OCI-LY1 (cell line): ENCODE data around the gene B4GALT5.

Source experiments
- EZH2 ChIP-seq: fragments of 200-600 bp; sonication (generic), shearing (Covaris generic); IDR thresholded peaks from 2 replicates; pipeline ENCODE4 v1.8.0; 2017; ENCODE audit warnings: borderline replicate concordance, mixed run types, mild to moderate bottlenecking, antibody characterized with exemption, low read length, moderate library complexity, mixed read lengths
- TF ChIP-seq, protein P1 (sequence below): fragments of 200-600 bp; sonication (generic), shearing (Covaris generic); IDR thresholded peaks from 2 replicates; pipeline ENCODE4 v1.5.1; 2017; ENCODE audit warnings: mild to moderate bottlenecking, antibody characterized with exemption, low read length, moderate library complexity, mixed read lengths

DNA sequence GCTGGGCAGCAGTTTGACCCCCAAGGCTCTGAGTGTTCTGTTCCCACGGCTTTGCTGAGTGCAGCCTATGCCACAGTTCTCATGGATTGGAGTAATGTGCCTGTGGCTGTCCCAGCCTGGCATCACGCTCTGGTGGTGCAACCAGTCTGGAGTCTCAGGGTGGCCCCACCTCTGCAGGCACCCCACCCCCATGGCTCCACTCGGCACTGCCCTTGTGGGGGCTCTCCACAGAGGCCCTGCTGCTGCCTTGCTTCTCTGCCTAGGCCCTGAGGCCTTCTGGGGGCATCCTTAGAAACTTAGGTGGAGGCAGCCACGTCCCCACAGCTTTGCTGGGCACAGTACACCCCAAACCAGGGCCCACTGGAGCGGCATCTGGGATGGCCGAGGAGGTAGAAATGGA, 25.4 kb upstream of the B4GALT5 start:
- TF ChIP-seq, protein P1, sequence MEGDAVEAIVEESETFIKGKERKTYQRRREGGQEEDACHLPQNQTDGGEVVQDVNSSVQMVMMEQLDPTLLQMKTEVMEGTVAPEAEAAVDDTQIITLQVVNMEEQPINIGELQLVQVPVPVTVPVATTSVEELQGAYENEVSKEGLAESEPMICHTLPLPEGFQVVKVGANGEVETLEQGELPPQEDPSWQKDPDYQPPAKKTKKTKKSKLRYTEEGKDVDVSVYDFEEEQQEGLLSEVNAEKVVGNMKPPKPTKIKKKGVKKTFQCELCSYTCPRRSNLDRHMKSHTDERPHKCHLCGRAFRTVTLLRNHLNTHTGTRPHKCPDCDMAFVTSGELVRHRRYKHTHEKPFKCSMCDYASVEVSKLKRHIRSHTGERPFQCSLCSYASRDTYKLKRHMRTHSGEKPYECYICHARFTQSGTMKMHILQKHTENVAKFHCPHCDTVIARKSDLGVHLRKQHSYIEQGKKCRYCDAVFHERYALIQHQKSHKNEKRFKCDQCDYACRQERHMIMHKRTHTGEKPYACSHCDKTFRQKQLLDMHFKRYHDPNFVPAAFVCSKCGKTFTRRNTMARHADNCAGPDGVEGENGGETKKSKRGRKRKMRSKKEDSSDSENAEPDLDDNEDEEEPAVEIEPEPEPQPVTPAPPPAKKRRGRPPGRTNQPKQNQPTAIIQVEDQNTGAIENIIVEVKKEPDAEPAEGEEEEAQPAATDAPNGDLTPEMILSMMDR, result no peak
- TF ChIP-seq EZH2, result no peak
